NCI-H128 (cell line): ENCODE measurements around the gene HSD11B1L.
"Not testable (repeated sequence)": the region's sequence is repeated elsewhere in the genome, so short reads cannot be mapped to it uniquely, and the experiment has no call there.

Experiments used
- DNase-seq: peaks from one replicate; lab custom pipeline; 2025; ENCODE audit not compliant: unreplicated experiment; lab: John Stamatoyannopoulos, UW

Gene HSD11B1L

DNA sequence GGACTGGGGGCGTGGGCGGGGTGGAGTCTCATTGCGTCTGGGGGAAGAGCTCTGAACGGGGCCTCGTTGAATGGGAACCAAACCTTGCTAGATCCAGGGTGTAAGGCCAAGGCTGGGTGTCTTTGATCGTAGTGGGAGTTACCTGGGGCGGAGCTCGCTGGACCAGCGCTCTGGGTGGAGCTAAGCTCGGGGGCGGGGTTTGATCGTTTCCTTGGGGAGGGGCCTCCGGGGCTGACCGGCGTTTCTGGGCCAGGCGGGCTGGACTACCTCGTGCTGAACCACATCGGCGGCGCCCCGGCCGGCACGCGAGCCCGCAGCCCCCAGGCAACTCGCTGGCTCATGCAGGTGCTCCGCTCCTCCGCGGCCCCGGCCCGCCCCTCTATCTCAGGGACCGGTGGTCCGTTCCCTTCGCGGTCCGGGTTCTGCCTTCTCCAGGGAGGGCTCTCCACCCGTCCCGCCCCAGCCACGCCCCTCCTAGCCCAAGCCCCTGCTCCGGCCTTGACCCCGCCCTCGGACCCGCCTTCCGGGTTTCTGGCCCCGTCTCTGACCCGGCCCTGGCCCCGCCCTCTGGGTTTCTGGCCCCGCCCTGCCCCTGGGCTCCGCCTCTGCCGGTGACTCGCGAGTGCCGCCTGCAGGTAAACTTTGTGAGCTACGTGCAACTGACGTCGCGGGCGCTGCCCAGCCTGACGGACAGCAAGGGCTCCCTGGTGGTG, 6.0 kb downstream of the HSD11B1L start:
- DNase-seq, result peak; percentile 64

DNA sequence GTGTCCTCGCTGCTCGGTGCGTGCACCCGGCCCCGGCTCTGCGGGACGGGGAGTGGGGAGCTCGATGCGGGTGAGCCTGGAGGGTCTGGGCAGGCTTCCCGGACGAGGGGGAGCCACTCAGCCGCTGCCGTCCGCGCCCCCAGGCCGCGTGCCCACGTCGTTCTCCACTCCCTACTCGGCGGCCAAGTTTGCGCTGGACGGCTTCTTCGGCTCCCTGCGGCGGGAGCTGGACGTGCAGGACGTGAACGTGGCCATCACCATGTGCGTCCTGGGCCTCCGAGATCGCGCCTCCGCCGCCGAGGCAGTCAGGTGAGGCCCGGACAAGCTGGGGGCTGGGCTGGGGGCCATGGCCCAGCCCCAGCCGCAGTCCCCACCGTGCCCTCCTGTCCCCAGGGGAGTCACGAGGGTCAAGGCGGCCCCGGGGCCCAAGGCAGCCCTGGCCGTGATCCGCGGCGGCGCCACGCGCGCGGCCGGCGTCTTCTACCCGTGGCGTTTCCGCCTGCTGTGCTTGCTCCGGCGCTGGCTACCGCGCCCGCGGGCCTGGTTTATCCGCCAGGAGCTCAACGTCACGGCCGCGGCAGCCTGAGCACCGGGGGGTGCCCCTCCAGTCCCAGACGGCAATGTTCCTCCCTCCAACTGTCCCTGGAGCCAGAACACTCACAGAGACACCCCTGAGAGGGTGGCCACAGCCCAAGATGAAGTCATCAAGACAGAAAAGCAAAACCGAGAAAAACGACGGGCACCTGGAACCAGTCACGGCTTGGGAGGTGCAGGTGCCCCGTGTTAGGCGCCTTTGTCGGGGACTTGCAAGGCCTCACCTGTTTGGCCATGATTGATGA, 6.8 kb downstream of the HSD11B1L start:
- DNase-seq, result no peak

DNA sequence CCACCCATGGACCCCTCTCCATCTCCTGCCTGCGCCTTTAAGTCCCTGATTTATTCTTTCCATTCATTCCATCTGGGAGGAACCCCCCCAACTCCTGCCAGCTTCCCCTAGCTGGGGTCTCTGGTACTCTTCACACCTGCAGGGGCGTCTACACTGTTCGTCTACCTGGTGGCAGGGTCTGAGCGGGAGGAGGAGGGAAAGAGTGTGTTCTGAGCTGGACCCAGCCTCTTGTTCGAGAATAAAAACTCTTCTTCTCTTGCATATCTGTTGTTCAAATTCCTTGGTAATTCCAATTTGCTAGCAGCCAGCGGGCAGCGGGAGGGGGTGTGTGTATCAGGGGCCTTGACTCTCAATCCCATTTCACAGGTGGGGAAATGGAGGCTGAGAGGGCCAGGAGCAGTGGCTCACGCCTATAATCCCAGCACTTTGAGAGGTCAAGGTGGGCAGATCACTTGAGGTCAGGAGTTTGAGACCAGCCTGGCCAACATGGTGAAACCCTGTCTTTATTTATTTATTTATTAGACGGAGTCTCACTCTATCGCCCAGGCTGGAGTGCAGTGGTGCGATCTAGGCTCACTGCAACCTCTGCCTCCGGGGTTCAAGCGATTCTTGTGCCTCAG, 7.5 kb downstream of the HSD11B1L start:
- DNase-seq, result not testable (repeated sequence)

DNA sequence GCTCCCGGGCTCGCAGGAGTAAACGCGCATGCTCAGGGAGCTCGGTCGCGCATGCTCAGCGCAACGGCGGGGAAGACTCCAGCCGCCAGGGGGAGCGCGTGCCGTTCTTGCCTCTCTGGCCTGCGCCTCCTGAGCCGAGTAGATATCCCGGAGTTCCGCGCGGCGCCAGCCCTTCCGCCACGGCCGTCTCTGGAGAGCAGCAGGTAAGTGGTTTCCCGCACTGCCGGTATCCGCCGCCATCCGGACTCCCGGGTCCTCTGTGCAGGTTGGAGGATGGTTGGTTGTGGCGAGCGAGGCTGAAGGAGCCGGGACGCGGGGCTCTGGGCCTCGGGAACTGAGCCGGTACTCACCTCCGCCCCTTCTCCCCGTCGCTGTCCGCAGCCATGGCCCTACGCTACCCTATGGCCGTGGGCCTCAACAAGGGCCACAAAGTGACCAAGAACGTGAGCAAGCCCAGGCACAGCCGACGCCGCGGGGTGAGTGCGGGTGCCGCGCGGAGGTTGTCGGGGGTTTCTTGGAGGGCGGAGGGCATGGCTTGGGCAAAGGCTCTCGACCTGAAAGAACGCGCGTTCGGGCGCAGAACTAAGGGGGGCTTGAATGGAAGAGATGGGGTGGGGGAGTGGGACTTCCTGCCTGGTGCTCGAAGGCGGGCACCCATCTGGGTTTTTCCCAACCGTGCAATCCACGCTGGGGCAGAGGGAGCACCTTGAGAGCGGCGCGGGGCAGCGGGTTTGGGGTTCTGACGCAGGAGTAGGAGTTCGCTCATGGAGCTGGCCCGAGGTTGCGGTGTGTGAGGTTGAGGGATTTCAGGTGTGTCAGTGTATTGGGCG, 9.5 kb downstream of the HSD11B1L start, which contains the start of gene RPL36:
TSS of gene RPL36 (plus strand) at position 171 of the 830 bp plus-strand sequence. CDS start at position 384, 213 bp downstream.
- DNase-seq, result peak; percentile 94

DNA sequence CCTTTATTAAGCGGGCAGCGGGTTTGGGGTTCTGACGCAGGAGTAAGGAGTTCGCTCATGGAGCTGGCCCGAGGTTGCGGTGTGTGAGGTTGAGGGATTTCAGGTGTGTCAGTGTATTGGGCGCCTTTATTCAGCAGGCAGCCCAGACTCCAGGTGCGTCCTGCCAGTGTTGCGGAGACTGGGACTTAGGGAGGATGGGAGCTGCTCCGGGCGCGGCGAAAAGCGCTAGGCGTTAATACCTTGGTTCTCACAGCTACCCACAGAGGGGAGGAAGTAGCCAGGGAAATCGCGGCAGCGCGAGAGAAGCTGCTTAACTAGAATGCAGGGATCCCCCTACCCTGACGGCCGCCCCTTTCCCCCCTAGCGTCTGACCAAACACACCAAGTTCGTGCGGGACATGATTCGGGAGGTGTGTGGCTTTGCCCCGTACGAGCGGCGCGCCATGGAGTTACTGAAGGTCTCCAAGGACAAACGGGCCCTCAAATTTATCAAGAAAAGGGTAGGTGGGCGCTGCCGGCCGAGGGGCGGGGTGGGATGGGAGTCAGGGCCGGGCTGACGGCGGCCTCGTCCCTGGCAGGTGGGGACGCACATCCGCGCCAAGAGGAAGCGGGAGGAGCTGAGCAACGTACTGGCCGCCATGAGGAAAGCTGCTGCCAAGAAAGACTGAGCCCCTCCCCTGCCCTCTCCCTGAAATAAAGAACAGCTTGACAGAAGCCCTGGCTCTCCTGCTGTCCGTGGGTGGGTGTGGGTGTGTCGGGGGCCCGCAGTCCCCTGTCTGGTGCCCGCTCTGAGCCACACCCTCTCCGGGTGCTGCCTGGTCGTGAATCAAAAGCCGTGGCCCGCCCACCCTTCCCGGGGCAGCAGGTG, 10.4 kb downstream of the HSD11B1L start:
- no peak for DNase-seq

DNA sequence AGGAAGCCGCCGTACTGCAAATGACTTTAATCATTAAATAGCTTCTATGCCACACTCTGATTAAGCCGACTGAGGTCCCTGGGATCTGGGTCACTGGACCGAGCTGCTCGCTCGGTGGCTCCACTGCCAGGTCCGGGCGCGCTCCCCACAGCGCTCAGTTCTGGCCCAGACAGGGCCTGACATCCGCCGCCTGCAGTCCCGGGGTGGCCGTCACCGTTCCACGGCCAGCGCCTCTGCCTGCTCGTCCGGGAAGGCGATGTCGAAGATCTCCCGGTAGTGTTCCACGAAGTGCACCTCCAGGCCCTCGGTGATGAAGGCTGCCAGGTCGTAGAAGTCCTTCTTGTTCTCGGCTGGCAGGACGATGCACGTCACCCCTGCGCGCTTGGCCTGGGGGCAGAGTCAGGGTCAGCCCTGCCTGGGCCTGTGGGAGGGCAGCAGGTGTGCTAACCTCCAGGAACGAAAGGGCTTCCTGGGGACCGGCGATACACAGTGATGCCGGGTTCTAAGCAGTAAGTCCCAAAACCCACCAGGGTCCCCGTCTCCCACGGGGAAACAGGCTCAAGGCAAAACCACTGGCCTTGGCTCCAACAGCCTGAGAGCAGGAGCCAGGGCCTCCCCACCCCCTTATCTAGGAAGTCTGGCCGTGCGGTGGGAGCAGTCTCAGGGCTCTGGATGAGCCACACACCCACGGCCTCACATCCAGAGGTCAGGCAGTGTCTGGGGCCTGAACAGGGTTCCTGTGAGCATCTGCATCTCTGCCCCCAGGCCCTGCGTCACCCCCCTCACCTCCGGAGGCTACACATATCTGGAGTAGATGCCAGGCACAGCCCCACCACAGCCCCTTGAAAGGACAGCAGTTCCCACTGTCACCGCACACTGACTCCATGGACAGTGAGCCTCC, 11.2 kb downstream of the HSD11B1L start:
- no peak for DNase-seq

DNA sequence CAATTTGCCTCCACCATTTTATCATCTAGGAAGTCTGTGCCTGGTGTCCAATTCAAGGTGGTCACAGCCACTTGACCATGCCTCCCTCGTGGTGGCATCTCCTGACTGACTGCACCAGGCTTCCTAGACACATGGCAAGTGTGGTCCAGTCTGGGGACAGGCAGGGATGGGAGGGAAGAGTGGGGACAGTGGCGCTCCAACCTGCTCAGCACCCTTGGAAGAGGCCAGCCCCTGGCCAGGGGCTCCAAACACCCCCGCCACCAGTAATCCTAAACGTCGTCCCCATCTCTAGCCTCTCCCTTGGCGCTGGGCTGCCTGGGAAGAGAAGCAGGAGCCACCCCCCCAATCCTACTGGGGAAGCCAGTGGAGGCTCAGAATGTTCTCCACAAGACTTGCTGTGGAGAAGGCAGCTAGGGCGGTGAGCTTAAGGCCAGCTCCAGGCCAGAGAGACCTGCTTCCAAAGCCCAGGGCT, 11.9 kb downstream of the HSD11B1L start:
- no peak for DNase-seq

DNA sequence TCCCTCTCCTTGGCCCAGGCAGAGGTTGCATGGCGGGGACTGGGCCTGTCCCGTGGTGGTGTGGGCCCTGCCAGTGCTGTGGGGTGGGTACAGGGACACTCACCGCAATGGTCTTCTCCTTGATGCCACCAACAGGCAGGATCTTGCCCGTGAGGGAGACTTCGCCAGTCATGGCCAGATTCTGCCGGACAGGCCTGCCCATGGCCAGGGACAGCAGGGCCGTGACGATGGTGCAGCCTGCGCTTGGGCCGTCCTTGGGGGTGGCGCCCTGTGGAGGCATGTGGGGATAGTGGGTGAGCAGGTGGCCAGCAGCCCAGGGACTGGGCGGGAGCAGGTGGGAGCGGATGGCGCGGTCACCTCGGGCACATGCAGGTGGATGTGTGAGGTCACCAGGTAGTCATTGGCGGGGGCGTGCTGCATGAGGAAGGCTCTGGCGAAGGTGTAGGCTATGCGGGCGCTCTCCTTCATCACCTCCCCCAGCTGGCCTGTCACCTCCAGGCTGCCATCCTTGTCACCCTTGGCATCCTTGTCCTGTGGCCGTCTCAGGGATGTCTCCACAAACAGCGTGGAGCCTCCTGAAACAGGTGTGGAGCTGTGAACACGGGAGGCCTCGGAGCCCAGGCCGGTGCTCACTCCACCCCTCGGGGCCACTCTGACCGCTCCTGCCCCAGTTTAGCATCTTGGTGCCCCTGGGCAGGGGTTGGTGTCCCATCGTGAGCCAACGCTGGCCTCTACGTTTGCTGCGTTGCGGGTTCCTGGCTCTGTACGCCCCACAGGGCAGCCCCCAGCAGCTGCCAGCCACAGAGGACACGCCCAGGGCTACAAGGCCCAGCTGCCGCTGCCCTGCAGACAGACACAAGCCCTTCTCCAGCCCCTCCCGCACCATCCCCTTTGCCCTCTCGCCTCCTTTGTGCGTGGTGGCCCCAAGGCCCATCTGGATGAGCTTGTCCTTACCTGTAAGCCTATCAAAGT, 12.7 kb downstream of the HSD11B1L start:
- DNase-seq, result no peak

DNA sequence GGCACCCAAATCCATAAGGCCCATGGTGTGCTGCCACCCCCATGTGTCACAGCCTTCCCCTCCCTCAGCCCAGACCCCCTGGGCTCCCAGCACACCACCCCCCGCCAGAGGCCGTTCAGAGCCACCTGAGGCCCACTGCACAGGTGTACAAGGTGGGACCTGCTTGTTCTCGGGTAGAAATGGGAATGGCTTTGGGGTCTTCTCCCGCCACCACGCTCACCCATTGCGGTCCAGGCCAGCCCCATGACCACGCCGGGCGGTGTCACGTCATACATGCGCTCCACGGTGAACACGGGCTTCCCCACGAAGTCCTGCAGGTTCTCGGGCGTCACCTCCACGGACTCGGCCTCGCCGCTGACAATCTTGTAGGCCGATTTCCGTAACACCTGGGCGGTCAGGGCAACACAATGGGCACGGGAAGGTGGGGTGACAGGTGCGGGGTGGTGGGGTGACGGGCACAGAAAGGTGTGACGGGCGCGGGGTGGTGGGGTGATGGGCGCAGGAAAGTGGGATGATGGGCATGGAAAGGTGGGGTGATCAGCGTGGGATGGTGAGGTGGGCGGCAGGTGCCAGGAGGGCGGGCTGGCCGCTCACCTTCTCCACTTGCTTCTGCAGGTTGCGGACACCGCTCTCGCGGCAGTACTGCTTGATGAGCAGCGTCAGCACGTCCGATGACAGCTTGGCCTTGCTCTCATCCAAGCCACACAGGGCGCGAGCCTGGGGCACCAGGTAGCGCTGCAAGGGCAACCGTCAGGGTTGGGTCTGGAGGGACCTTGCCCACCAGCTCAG, 13.5 kb downstream of the HSD11B1L start:
- no peak for DNase-seq

DNA sequence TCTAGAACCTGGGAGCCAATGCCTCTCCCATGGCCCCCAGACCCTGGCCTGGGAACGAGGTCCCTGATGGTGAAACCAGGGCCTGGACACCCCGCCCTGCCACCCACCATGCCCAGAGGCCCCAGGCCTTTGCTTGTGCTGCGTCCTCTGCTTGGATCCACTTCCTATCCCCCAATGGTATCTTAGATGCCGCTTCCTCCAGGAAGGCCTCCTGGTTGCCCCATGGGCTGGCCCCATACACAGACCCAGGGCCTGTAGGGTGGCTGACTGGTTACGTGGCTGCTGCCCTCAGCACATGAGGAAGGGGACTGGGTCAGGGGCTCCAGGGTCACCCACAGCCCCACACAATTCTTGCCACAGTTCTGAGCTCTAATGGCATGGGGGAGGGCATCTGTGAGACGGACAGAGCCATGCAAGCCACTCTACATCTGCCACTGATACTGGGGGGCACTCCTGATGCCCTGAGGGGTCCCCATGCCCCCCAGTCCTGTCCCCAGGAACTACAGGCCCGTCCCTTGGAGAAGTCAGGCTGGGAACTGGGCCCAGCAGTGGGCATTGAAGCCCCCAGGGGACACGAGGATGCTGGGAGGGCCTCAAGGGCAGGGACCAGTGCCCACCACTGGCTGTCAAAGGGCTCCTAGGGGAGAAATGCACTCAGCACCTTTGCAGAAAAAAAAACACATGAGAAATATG, 14.3 kb downstream of the HSD11B1L start:
- no peak for DNase-seq

DNA sequence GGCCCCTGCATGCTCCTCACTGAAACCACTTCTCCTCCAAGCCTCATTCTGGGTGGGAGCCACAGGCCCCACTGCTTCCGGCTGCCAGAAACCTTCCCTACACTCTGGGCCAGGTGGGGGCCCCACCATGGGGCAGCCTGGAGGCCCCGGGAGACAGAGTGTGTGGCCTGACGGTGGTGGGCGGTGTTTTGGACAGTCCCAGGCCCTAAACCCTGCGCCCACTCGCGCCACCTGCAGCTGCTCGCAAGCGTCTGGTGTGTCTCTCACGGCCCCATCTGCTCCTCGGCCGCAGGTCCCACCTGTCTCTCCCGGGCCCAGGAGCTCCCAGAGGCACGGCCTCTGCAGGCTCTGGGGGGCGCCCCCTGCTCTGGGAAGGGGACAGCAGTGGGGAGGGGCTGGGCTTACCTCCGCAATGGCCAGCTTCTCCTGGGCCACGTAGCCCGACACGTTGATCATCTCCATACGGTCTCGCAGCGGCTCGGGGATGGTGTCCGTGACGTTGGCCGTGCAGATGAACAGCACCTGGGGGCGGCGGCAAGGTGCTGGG, 14.9 kb downstream of the HSD11B1L start:
- no peak for DNase-seq

DNA sequence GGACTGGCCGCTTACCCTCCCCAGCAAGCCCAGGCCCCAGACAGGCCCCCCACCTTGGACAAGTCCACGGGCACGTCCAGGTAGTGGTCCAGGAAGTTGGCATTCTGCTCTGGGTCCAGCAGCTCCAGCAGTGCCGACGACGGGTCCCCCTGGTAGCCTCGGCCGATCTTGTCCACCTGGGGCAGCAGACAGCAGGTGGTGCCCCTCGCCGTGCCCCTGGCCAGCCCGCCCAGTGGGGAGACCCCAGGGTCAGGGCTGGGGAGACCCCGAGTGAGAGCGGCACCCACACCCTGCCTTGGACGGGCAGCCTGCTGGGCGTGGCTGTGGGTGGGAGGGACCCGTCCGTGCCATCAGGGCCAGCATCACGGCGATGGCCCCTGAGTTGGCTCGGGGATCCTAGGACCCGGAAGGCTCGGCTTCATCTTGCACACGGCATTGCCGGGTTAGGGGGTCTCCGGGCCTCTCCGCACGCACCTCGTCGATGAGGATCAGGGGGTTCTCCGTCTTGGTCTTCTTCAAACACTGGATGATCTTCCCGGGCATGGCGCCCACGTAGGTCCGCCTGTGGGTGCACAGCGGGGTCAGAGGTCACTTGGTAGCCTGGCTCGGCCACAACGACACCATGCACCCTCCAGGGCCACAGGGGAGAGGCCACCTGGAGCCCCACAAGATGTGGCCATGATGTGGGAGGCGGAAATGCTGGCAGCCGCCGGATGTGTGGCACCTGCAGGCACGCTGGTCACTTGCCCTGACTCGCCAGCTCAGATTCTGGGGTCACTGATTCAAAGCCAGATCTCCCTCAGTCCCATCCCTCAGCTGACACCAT, 15.6 kb downstream of the HSD11B1L start:
- DNase-seq, result no peak

DNA sequence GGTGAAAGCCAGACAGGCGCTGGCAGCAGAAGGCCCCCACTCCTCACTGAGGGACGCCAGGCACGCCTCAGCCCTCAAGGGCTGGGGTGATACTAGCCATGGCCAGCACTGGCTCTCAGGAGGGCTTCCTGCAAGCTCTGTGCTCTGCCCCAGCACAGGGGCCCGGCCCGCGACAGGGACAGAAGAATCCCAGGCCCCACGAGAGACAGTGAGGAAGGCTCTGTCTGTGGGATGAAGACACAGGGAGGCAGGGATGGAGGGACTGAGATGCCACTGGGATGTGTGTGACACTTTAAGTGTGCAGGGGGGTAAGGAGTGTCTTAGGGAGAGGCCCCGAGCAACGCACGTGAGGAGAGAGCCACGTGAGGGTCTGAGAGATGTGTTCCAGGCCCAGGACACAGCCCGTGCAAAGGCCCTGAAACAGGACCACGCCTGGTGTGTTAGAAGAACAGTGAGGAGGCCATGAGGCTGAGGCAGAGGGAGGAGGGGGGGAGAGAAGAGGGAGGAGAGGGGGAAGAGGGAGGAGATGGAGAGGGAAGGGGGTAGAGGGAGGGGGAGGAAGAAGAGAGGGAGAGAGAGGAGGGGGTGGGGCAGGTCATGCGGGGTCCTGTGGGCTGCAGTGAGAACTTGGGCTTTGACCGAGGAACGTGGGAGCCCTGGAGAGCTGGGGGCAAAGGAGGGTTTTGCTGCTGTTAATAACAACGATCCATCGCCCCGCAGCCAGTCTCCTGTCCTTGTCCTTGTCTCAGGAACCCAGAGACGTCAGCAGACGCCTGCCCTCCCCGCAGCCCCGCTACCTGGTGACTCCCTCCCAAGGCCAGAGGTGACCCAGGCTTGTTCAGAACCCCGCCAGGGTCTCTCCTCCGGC, 16.4 kb downstream of the HSD11B1L start:
- DNase-seq, result no peak
